Liver (tissue), 9 donors: ENCODE measurements around the gene RPS6KA5. TPM values are rescaled to one million over a fixed set of nuclear protein-coding genes. Genes with fewer than 3 reads are reported as not detected.

Source experiments
- DNase-seq: peaks from one replicate; pipeline ENCODE4 v3.0.0-alpha.2; 2017; ENCODE audit warnings: low spot score
- H3K27ac ChIP-seq, 2 donors: one replicate each; pipeline ENCODE4 v1.7.0; 2013; ENCODE audit warnings: inconsistent platforms in 2 of 2, low read length in 2 of 2, control low read depth in 1 of 2, low read depth in 1 of 2, mild to moderate bottlenecking in 1 of 2
- H3K27me3 ChIP-seq, 4 donors: one replicate each; pipeline versions ENCODE4 v1.6.1 to v1.7.0; 2013; ENCODE audit warnings: low read length in 3 of 4, inconsistent platforms in 1 of 4, mild to moderate bottlenecking in 1 of 4, moderate library complexity in 1 of 4; ENCODE audit not compliant: control insufficient read depth in 4 of 4, insufficient read depth in 4 of 4
- H3K36me3 ChIP-seq, 4 donors: one replicate each; pipeline versions ENCODE4 v1.6.1 to v1.7.0; 2013; ENCODE audit warnings: low read length in 3 of 4, mild to moderate bottlenecking in 3 of 4, low read depth in 1 of 4, moderate library complexity in 1 of 4; ENCODE audit not compliant: control insufficient read depth in 4 of 4, insufficient read depth in 3 of 4
- H3K4me1 ChIP-seq, 4 donors: one replicate each; pipeline versions ENCODE4 v1.6.1 to v1.7.0; 2013; ENCODE audit warnings: low read length in 3 of 4, mild to moderate bottlenecking in 3 of 4, moderate library complexity in 1 of 4; ENCODE audit not compliant: control insufficient read depth in 4 of 4, insufficient read depth in 4 of 4
- H3K4me3 ChIP-seq, 3 donors: one replicate each; pipeline versions ENCODE4 v1.6.1 to v1.7.0; 2013; ENCODE audit warnings: low read length in 3 of 3, control low read depth in 1 of 3, low read depth in 1 of 3, mild to moderate bottlenecking in 1 of 3
- H3K9ac ChIP-seq, 2 donors: one replicate each; pipeline ENCODE4 v1.7.0; 2013; ENCODE audit warnings: low read length in 2 of 2, mild to moderate bottlenecking in 2 of 2, moderate library complexity in 2 of 2, control low read depth in 1 of 2, low read depth in 1 of 2
- H3K9me3 ChIP-seq, 4 donors: one replicate each; pipeline versions ENCODE4 v1.6.1 to v1.7.0; 2013; ENCODE audit warnings: low read length in 3 of 4; ENCODE audit not compliant: control insufficient read depth in 4 of 4
- EGR1 ChIP-seq, 2 donors: IDR thresholded peaks; 2 replicates each; pipeline ENCODE4 v1.6.1; 2016 to 2018; ENCODE audit warnings: antibody characterized with exemption in 2 of 2, low read depth in 2 of 2
- FOXA1 ChIP-seq: IDR thresholded peaks from 2 replicates; pipeline ENCODE4 v1.6.1; 2016; ENCODE audit warnings: antibody characterized with exemption
- FOXA2 ChIP-seq: IDR thresholded peaks from 2 replicates; pipeline ENCODE4 v1.6.1; 2016; ENCODE audit warnings: antibody characterized with exemption
- GABPA ChIP-seq, 2 donors: IDR thresholded peaks in 1 of 2; conservative IDR thresholded peaks in 1 of 2; 2 replicates each; pipeline ENCODE4 v1.6.1; 2016; ENCODE audit warnings: antibody characterized with exemption in 2 of 2, mild to moderate bottlenecking in 1 of 2, moderate library complexity in 1 of 2
- HNF4A ChIP-seq, 2 donors: conservative IDR thresholded peaks; 2 replicates each; pipeline ENCODE4 v1.6.1; 2016; ENCODE audit warnings: antibody characterized with exemption in 2 of 2, mild to moderate bottlenecking in 2 of 2
- HNF4G ChIP-seq: IDR thresholded peaks from 2 replicates; pipeline ENCODE4 v1.6.1; 2016; ENCODE audit warnings: antibody characterized with exemption
- JUND ChIP-seq, 2 donors: IDR thresholded peaks; 2 replicates each; pipeline ENCODE4 v1.6.1; 2016; ENCODE audit warnings: antibody characterized with exemption in 2 of 2
- NR2F2 ChIP-seq: IDR thresholded peaks from 2 replicates; pipeline ENCODE4 v1.6.1; 2016; ENCODE audit warnings: antibody characterized with exemption
- RAD21 ChIP-seq, 2 donors: IDR thresholded peaks; 2 replicates each; pipeline ENCODE4 v1.6.1; 2016; ENCODE audit warnings: antibody characterized with exemption in 2 of 2, mild to moderate bottlenecking in 2 of 2
- RXRA ChIP-seq, 2 donors: IDR thresholded peaks; 2 replicates each; pipeline ENCODE4 v1.6.1; 2017 to 2018; ENCODE audit warnings: antibody characterized with exemption in 2 of 2, mild to moderate bottlenecking in 1 of 2
- SP1 ChIP-seq: IDR thresholded peaks from 2 replicates; pipeline ENCODE4 v1.6.1; 2018; ENCODE audit warnings: antibody characterized with exemption, mild to moderate bottlenecking
- TAF1 ChIP-seq: conservative IDR thresholded peaks from 2 replicates; pipeline ENCODE4 v1.6.1; 2016; ENCODE audit warnings: antibody characterized with exemption, mild to moderate bottlenecking
- YY1 ChIP-seq: IDR thresholded peaks from 2 replicates; pipeline ENCODE4 v1.6.1; 2016; ENCODE audit warnings: antibody characterized with exemption, mild to moderate bottlenecking
- WGBS: extraction: QIAGEN DNeasy Blood & Tissue Kit; methylation state at CpG from one replicate; pipeline ENCODE4 v1.1.7; 2013; 5-methylcytosine and 5-hydroxymethylcytosine counted together
- polyA plus RNA-seq, 2 donors: library from polyadenylated mRNA; stranded (reverse) in 1 of 2; unstranded in 1 of 2; fragments of 200-250 nt in 1 of 2; fragments of >200 nt in 1 of 2; fragmentation: Nextera tagmentation in 1 of 2; extraction: Ambion mirVana in 1 of 2; gene quantifications; one replicate each; pipeline versions ENCODE4 v1.2.1 to v1.2.3, GENCODE V29; 2013 to 2015
- total RNA-seq, 2 donors: library from RNA; depleted of rRNA; stranded (reverse); fragments of >200 nt; gene quantifications; one replicate each; pipeline ENCODE4 v1.2.3, GENCODE V29; 2014
- TF ChIP-seq, protein P1 (sequence below): IDR thresholded peaks from 2 replicates; pipeline ENCODE4 v1.6.1; 2016; ENCODE audit warnings: antibody characterized with exemption
- TF ChIP-seq, protein P2 (sequence below): fragments of 150-350 bp; IDR thresholded peaks from 2 replicates; pipeline ENCODE4 v1.5.1; 2017; ENCODE audit warnings: improper control_type of control experiment, low read depth, low read length; ENCODE audit not compliant: missing input control
- TF ChIP-seq, protein P3 (sequence below): IDR thresholded peaks from 2 replicates; pipeline ENCODE4 v1.6.1; 2016; ENCODE audit warnings: antibody characterized with exemption
- TF ChIP-seq, protein P4 (sequence below): IDR thresholded peaks from 2 replicates; pipeline ENCODE4 v1.6.1; 2016; ENCODE audit warnings: antibody characterized with exemption, mild to moderate bottlenecking
- TF ChIP-seq, protein P5 (sequence below): IDR thresholded peaks from 2 replicates; pipeline ENCODE4 v1.6.1; 2016; ENCODE audit warnings: antibody characterized with exemption
- donor health status: healthy.
- donor health status: healthy.
- donor health status: healthy.
- donor health status: healthy.
- donor health status: healthy.

RPS6KA5 gene
- total and polyA plus RNA-seq, 4 donors = 0.52 to 2.3 (median 1.3) TPM

DNA sequence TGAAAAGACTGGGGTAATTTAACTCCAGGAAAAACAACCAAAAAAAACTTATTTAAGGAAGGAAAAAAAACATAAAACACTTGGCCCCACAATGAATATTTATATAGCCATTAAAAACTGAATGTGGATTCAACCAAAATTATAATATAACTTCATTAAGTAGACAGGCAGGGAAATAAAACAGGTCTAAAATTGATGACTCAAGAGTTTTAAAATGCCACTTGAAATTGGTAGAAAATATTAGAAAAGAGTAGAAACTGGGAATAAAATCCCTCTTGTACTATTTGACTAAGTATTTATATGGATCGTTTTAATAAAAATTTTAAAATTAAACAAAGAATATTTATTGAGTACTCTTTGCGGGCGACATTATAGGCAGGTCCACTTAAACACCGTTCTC lies 28.8 kb downstream of the RPS6KA5 start:
- Histone ChIP-seq H3K9ac (no peak overlapping the region), H3K4me3 (no peak overlapping the region), H3K36me3 (no peaks in the 10 kb centered on the region), H3K9me3 (no peaks in the 10 kb centered on the region), H3K27me3 (no peaks in the 10 kb centered on the region), H3K4me1 (no peaks in the 10 kb centered on the region), H3K27ac (no peak overlapping the region)
- TF ChIP-seq EGR1 (IDR thresholded peaks at IDR 0.05; ENCODE audit: low read depth in 2 of 2) (no peak), SP1 (no peak), RXRA (IDR thresholded peaks at IDR 0.05) (no peak), RAD21 (IDR thresholded peaks at IDR 0.05) (no peak), JUND (IDR thresholded peaks at IDR 0.05) (no peak), HNF4A (conservative IDR thresholded peaks at IDR 0.05) (no peak), GABPA (IDR thresholded peaks at IDR 0.05 in 1 of 2, conservative IDR thresholded peaks at IDR 0.05 in 1 of 2) (no peak), NR2F2 (no peak), TAF1 (no peak), YY1 (no peak), FOXA2 (no peak)
- DNase-seq = no peak
- WGBS = 95% methylated on average over 4 of the region's 4 CpGs

DNA sequence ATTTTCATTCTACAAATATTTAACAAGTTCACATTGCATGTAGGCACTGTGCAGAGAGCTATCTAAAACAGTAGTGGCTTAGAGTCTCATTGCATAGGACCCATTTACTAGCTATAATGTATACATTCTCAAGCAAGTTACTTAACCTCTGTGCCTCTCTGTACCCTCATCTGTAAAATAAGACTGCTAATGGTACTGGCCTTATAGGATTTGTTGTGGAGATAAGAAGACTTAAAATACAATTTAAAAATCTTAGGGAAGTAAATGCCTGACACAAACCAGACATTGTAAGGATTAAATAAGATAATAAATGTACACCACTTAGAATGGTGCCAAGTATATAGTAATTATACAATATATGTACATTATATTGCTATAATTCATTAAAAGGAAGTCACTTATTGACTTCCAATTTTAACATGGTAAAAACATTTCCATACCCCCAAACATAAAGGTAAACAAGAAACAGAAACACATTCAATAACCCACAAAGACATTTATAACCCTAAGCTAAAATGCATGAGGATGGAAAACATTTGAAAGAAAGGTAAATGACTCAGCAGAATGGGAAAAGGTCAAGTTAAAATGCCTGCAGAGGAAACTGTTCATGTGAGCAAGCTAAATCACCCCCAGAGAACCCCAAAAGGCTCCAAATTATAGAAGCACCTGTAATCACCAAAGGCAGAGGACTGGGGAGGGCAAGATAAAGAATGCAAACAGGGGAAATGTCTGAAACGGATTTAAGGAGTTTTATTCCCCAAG lies 30.8 kb downstream of the RPS6KA5 start:
- H3K4me3 ChIP-seq = no peak overlapping the region
- no peak for DNase-seq
- no peaks in the 10 kb centered on the region for H3K27me3 ChIP-seq
- TF ChIP-seq RAD21 (IDR thresholded peaks at IDR 0.05) (no peak), SP1 (no peak), RXRA (IDR thresholded peaks at IDR 0.05) (no peak), TAF1 (no peak), FOXA2 (no peak), HNF4G (no peak), GABPA (IDR thresholded peaks at IDR 0.05 in 1 of 2, conservative IDR thresholded peaks at IDR 0.05 in 1 of 2) (no peak), NR2F2 (no peak), FOXA1 (no peak), JUND (IDR thresholded peaks at IDR 0.05) (no peak), EGR1 (IDR thresholded peaks at IDR 0.05; ENCODE audit: low read depth in 2 of 2) (no peak), YY1 (no peak)
- TF ChIP-seq, protein P1, sequence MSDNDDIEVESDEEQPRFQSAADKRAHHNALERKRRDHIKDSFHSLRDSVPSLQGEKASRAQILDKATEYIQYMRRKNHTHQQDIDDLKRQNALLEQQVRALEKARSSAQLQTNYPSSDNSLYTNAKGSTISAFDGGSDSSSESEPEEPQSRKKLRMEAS = no peak
- TF ChIP-seq, protein P2, sequence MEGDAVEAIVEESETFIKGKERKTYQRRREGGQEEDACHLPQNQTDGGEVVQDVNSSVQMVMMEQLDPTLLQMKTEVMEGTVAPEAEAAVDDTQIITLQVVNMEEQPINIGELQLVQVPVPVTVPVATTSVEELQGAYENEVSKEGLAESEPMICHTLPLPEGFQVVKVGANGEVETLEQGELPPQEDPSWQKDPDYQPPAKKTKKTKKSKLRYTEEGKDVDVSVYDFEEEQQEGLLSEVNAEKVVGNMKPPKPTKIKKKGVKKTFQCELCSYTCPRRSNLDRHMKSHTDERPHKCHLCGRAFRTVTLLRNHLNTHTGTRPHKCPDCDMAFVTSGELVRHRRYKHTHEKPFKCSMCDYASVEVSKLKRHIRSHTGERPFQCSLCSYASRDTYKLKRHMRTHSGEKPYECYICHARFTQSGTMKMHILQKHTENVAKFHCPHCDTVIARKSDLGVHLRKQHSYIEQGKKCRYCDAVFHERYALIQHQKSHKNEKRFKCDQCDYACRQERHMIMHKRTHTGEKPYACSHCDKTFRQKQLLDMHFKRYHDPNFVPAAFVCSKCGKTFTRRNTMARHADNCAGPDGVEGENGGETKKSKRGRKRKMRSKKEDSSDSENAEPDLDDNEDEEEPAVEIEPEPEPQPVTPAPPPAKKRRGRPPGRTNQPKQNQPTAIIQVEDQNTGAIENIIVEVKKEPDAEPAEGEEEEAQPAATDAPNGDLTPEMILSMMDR = no peak
- TF ChIP-seq, protein P3, sequence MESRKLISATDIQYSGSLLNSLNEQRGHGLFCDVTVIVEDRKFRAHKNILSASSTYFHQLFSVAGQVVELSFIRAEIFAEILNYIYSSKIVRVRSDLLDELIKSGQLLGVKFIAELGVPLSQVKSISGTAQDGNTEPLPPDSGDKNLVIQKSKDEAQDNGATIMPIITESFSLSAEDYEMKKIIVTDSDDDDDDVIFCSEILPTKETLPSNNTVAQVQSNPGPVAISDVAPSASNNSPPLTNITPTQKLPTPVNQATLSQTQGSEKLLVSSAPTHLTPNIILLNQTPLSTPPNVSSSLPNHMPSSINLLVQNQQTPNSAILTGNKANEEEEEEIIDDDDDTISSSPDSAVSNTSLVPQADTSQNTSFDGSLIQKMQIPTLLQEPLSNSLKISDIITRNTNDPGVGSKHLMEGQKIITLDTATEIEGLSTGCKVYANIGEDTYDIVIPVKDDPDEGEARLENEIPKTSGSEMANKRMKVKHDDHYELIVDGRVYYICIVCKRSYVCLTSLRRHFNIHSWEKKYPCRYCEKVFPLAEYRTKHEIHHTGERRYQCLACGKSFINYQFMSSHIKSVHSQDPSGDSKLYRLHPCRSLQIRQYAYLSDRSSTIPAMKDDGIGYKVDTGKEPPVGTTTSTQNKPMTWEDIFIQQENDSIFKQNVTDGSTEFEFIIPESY = no peak
- TF ChIP-seq, protein P4, sequence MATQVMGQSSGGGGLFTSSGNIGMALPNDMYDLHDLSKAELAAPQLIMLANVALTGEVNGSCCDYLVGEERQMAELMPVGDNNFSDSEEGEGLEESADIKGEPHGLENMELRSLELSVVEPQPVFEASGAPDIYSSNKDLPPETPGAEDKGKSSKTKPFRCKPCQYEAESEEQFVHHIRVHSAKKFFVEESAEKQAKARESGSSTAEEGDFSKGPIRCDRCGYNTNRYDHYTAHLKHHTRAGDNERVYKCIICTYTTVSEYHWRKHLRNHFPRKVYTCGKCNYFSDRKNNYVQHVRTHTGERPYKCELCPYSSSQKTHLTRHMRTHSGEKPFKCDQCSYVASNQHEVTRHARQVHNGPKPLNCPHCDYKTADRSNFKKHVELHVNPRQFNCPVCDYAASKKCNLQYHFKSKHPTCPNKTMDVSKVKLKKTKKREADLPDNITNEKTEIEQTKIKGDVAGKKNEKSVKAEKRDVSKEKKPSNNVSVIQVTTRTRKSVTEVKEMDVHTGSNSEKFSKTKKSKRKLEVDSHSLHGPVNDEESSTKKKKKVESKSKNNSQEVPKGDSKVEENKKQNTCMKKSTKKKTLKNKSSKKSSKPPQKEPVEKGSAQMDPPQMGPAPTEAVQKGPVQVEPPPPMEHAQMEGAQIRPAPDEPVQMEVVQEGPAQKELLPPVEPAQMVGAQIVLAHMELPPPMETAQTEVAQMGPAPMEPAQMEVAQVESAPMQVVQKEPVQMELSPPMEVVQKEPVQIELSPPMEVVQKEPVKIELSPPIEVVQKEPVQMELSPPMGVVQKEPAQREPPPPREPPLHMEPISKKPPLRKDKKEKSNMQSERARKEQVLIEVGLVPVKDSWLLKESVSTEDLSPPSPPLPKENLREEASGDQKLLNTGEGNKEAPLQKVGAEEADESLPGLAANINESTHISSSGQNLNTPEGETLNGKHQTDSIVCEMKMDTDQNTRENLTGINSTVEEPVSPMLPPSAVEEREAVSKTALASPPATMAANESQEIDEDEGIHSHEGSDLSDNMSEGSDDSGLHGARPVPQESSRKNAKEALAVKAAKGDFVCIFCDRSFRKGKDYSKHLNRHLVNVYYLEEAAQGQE = no peak
- TF ChIP-seq, protein P5, sequence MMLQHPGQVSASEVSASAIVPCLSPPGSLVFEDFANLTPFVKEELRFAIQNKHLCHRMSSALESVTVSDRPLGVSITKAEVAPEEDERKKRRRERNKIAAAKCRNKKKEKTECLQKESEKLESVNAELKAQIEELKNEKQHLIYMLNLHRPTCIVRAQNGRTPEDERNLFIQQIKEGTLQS = no peak
- no peaks in the 10 kb centered on the region for H3K4me1 ChIP-seq
- no peak overlapping the region for H3K27ac ChIP-seq
- H3K9me3 ChIP-seq = no peaks in the 10 kb centered on the region
- WGBS = 72% methylated on average over 1 of the region's 1 CpG
- H3K36me3 ChIP-seq = no peaks in the 10 kb centered on the region
- H3K9ac ChIP-seq = no peak overlapping the region
